Mucosa of descending colon (tissue), 3 donors: Measurements from ENCODE around the gene OR51E2. TPM values are rescaled to one million over a fixed set of nuclear protein-coding genes. Genes with fewer than 3 reads are reported as not detected.

Source experiments
- ATAC-seq: fragments of 200-7000 bp; cut with Tn5 transposase; one replicate; pipeline ENCODE4 v1.9.1; 2020; ENCODE audit warnings: mild to moderate bottlenecking, moderate library complexity
- DNase-seq, 3 donors: peaks; one replicate each; pipeline ENCODE4 v3.0.0-alpha.2; 2020
- H3K36me3 ChIP-seq: fragments of 200-600 bp; one replicate; pipeline ENCODE4 v1.8.0; 2021; ENCODE audit warnings: low read depth, mild to moderate bottlenecking
- H3K4me1 ChIP-seq: fragments of 200-600 bp; one replicate; pipeline ENCODE4 v1.8.0; 2021; ENCODE audit warnings: low read depth, mild to moderate bottlenecking
- H3K4me3 ChIP-seq: fragments of 200-600 bp; one replicate; pipeline ENCODE4 v1.8.0; 2021; ENCODE audit warnings: mild to moderate bottlenecking
- H3K9me3 ChIP-seq: fragments of 200-600 bp; one replicate; pipeline ENCODE4 v1.8.0; 2021; ENCODE audit warnings: mild to moderate bottlenecking
- CTCF ChIP-seq: fragments of 200-600 bp; IDR thresholded peaks from one replicate; pipeline ENCODE4 v1.8.0; 2022; ENCODE audit warnings: antibody characterized with exemption, mild to moderate bottlenecking
- intact Hi-C, 2 donors: fragments of 100-400 bp; cut with DNase I in 1 of 2; cut with micrococcal nuclease in 1 of 2; formaldehyde crosslinking; loops; one replicate each; pipeline versions ENCODE4 v1.11.0 to v1.11.1; 2022; cut with DNase I, micrococcal nuclease
- total RNA-seq, 3 donors: library from RNA; stranded (reverse); fragmentation: NEBNext Ultra II Directional in 2 of 3; extraction: Animal tissue kit (Norgen Biotek cat#: 25700) in 2 of 3; gene quantifications; one replicate each; pipeline versions ENCODE4 v1.2.1 to v1.2.4, GENCODE V29; 2021 to 2023
- donor health status: DM: no; HTN: no; CAD: no; lungs with moderate emphysema.
- donor health status: DM: no; HTN: no; CAD: no.
- donor health status: DM: no; HTN: yes; CAD: no.

Gene OR51E2
- total RNA-seq, 3 donors from 2014 or later: 0.46 to 11.0 (median 1.0) TPM

GRCh38 chr11:4673781-4674180 is 23.9 kb downstream of the OR51E2 start:
- DNase-seq: no peak
- intact Hi-C loops: no loop called here
- Histone ChIP-seq H3K36me3 (no peaks in the 10 kb centered on the region), H3K4me3 (no peak overlapping the region), H3K9me3 (no peaks in the 10 kb centered on the region), H3K4me1 (no peaks in the 10 kb centered on the region)
- TF ChIP-seq CTCF: no peak
- no peak for ATAC-seq

- no peaks in the 10 kb centered on the region for H3K4me1 ChIP-seq
- DNase-seq (no peak), ATAC-seq (no peak)
- intact Hi-C loops: no loop called here
- no peak overlapping the region for H3K4me3 ChIP-seq
- no peaks in the 10 kb centered on the region for H3K9me3 ChIP-seq
- H3K36me3 ChIP-seq: no peaks in the 10 kb centered on the region
- TF ChIP-seq CTCF: no peak
Measured at GRCh38 chr11:4672470-4672869, 25.2 kb downstream of the OR51E2 start.

- intact Hi-C loops: no loop called here
- TF ChIP-seq CTCF: no peak
- Histone ChIP-seq H3K9me3 (no peaks in the 10 kb centered on the region), H3K36me3 (no peaks in the 10 kb centered on the region), H3K4me3 (no peak overlapping the region), H3K4me1 (no peaks in the 10 kb centered on the region)
- no peak for ATAC-seq
- DNase-seq: no peak
Measured at GRCh38 chr11:4671741-4672140, 25.9 kb downstream of the OR51E2 start.

GRCh38 chr11:4665424-4665823 is 32.2 kb downstream of the OR51E2 start:
- H3K36me3 ChIP-seq: no peaks in the 10 kb centered on the region
- DNase-seq (no peak), ATAC-seq (no peak)
- H3K9me3 ChIP-seq: no peaks in the 10 kb centered on the region
- no peaks in the 10 kb centered on the region for H3K4me1 ChIP-seq
- intact Hi-C loops: no loop called here
- H3K4me3 ChIP-seq: no peak overlapping the region
- TF ChIP-seq CTCF: no peak

GRCh38 chr11:4664786-4665185 is 32.9 kb downstream of the OR51E2 start:
- intact Hi-C loops: no loop called here
- H3K36me3 ChIP-seq: no peaks in the 10 kb centered on the region
- no peak for TF ChIP-seq CTCF
- no peak overlapping the region for H3K4me3 ChIP-seq
- no peaks in the 10 kb centered on the region for H3K9me3 ChIP-seq
- ATAC-seq (no peak), DNase-seq (no peak)
- no peaks in the 10 kb centered on the region for H3K4me1 ChIP-seq

- no peaks in the 10 kb centered on the region for H3K36me3 ChIP-seq
- TF ChIP-seq CTCF: no peak
- ATAC-seq (no peak), DNase-seq (no peak)
- intact Hi-C loops: no loop called here
- H3K9me3 ChIP-seq: no peaks in the 10 kb centered on the region
- no peak overlapping the region for H3K4me3 ChIP-seq
- H3K4me1 ChIP-seq: no peaks in the 10 kb centered on the region
Measured at GRCh38 chr11:4664183-4664582, 33.5 kb downstream of the OR51E2 start.
